Activated B cell treated with CpG ODN at 0.5 μM for 24 hours (primary cell): ENCODE data around the gene HJURP. TPM values are rescaled to one million over a fixed set of nuclear protein-coding genes. Genes with fewer than 3 reads are reported as not detected.

ENCODE experiments used
- ATAC-seq: fragments of 200-7000 bp; cut with Tn5 transposase; one replicate; pipeline ENCODE4 v1.10.0; 2021; ENCODE audit warnings: low read depth, mild to moderate bottlenecking, moderate library complexity
- CTCF ChIA-PET: fragments of 350-600 bp; sonication (Branson Sonifier 250); formaldehyde crosslinking; loops from one replicate; lab custom pipeline; 2021; ENCODE audit warnings: antibody characterized with exemption; lab: Charles Lee
- POLR2A ChIA-PET: fragments of 350-600 bp; sonication (Branson Sonifier 250); formaldehyde crosslinking; loops from one replicate; lab custom pipeline; 2021; ENCODE audit warnings: antibody characterized with exemption; lab: Charles Lee
- DNase-seq: peaks from one replicate; pipeline ENCODE4 v3.0.0; 2022
- H3K27ac Mint-ChIP-seq: one replicate; pipeline ENCODE4 v1.8.0; 2020; ENCODE audit warnings: mixed read lengths
- H3K27me3 Mint-ChIP-seq: one replicate; pipeline ENCODE4 v1.8.0; 2021; ENCODE audit warnings: mixed read lengths
- H3K36me3 Mint-ChIP-seq: one replicate; pipeline ENCODE4 v1.8.0; 2021; ENCODE audit warnings: low read depth, mixed read lengths
- H3K4me1 Mint-ChIP-seq: one replicate; pipeline ENCODE4 v1.8.0; 2021; ENCODE audit warnings: mixed read lengths
- H3K4me3 Mint-ChIP-seq: one replicate; pipeline ENCODE4 v1.8.0; 2020; ENCODE audit warnings: mild to moderate bottlenecking, mixed read lengths
- H3K9me3 Mint-ChIP-seq: one replicate; pipeline ENCODE4 v1.8.0; 2020; ENCODE audit warnings: mixed read lengths
- CTCF ChIP-seq: fragments of 200-600 bp; IDR thresholded peaks from one replicate; pipeline ENCODE4 v1.8.0; 2022; ENCODE audit warnings: antibody characterized with exemption, mild to moderate bottlenecking
- intact Hi-C: fragments of 100-400 bp; cut with micrococcal nuclease; formaldehyde crosslinking; loops from one replicate; pipeline ENCODE4 v1.15.1; 2024
- total RNA-seq: library from RNA; stranded (reverse); gene quantifications from 2 replicates; pipeline ENCODE4 v1.2.3, GENCODE V29; 2022

HJURP gene
- total RNA-seq, 1 donor from 2014 or later = 1.5 TPM

GRCh38 chr2:233798335-233799086 lies 55.8 kb downstream of the HJURP start:
- no peaks in the 10 kb centered on the region for H3K4me1 Mint-ChIP-seq
- no peaks in the 10 kb centered on the region for H3K36me3 Mint-ChIP-seq
- no peak for ATAC-seq
- intact Hi-C loops = no loop called here
- H3K4me3 Mint-ChIP-seq = no peak overlapping the region
- DNase-seq = peak; percentile 8
- peaks cover 2% of the 10 kb centered on the region for H3K9me3 Mint-ChIP-seq
- TF ChIP-seq CTCF = no peak
- CTCF ChIA-PET = no interaction called here
- H3K27ac Mint-ChIP-seq = no peak overlapping the region
- peaks cover 10% of the 10 kb centered on the region for H3K27me3 Mint-ChIP-seq
- POLR2A ChIA-PET = no interaction called here

GRCh38 chr2:233796254-233796653 lies 58.1 kb downstream of the HJURP start:
- ATAC-seq = no peak
- Mint-ChIP-seq H3K4me1 (no peaks in the 10 kb centered on the region), H3K9me3 (peaks cover 2% of the 10 kb centered on the region), H3K27me3 (peaks cover 7% of the 10 kb centered on the region), H3K36me3 (no peaks in the 10 kb centered on the region), H3K4me3 (no peak overlapping the region), H3K27ac (no peak overlapping the region)
- DNase-seq = no peak
- POLR2A ChIA-PET = no interaction called here
- CTCF ChIA-PET = no interaction called here
- no peak for TF ChIP-seq CTCF
- intact Hi-C loops = no loop called here

- no peaks in the 10 kb centered on the region for H3K4me1 Mint-ChIP-seq
- no peaks in the 10 kb centered on the region for H3K36me3 Mint-ChIP-seq
- intact Hi-C loops = no loop called here
- no peak for TF ChIP-seq CTCF
- POLR2A ChIA-PET = no interaction called here
- peaks cover 2% of the 10 kb centered on the region for H3K9me3 Mint-ChIP-seq
- DNase-seq = no peak
- CTCF ChIA-PET = no interaction called here
- ATAC-seq = no peak
- peaks cover 7% of the 10 kb centered on the region for H3K27me3 Mint-ChIP-seq
- H3K4me3 Mint-ChIP-seq = no peak overlapping the region
- H3K27ac Mint-ChIP-seq = no peak overlapping the region
These were observed 58.6 kb downstream of the HJURP start for GRCh38 chr2:233795735-233796171.

- no peaks in the 10 kb centered on the region for H3K9me3 Mint-ChIP-seq
- no peak overlapping the region for H3K4me3 Mint-ChIP-seq
- ChIA-PET CTCF (no interaction called here), POLR2A (no interaction called here)
- no peak for DNase-seq
- no peak overlapping the region for H3K27ac Mint-ChIP-seq
- peaks cover 7% of the 10 kb centered on the region for H3K27me3 Mint-ChIP-seq
- ATAC-seq = no peak
- intact Hi-C loops = no loop called here
- TF ChIP-seq CTCF = no peak
- no peaks in the 10 kb centered on the region for H3K36me3 Mint-ChIP-seq
- no peaks in the 10 kb centered on the region for H3K4me1 Mint-ChIP-seq
These were observed 60.1 kb downstream of the HJURP start for GRCh38 chr2:233794128-233794658.

- no peaks in the 10 kb centered on the region for H3K36me3 Mint-ChIP-seq
- ATAC-seq = no peak
These were observed 60.7 kb downstream of the HJURP start for GRCh38 chr2:233793465-233794127.

More at GRCh38 chr2:233793465-233794127, 60.7 kb downstream of the HJURP start:
- H3K27ac Mint-ChIP-seq = no peak overlapping the region
- no peak overlapping the region for H3K4me3 Mint-ChIP-seq
- ChIA-PET CTCF (no interaction called here), POLR2A (no interaction called here)
- no peak for DNase-seq
- no peaks in the 10 kb centered on the region for H3K4me1 Mint-ChIP-seq
- H3K9me3 Mint-ChIP-seq = no peaks in the 10 kb centered on the region
- H3K27me3 Mint-ChIP-seq = peaks cover 7% of the 10 kb centered on the region
- no peak for TF ChIP-seq CTCF
- intact Hi-C loops = no loop called here
